NCI-H460 (cell line): Measurements from ENCODE around the gene KLF7. TPM values are rescaled to one million over a fixed set of nuclear protein-coding genes. Genes with fewer than 3 reads are reported as not detected.

ENCODE experiments used
- DNase-seq: peaks from one replicate; pipeline ENCODE4 v3.0.0-alpha.2; 2016; ENCODE audit warnings: low read depth; ENCODE audit errors: extremely low read depth
- total RNA-seq: library from RNA; depleted of rRNA; stranded (reverse); fragments of >200 nt; shearing (Covaris generic); gene quantifications from 2 replicates; pipeline ENCODE4 v1.2.3, GENCODE V29; 2014

The KLF7 gene
- total RNA-seq, 1 experiment from 2014 or later, result 22.3 TPM

- DNase-seq, result no peak
These were observed 93.9 kb downstream of the KLF7 start for GRCh38 chr2:207071820-207072219.

GRCh38 chr2:207067473-207067872, 98.3 kb downstream of the KLF7 start:
- DNase-seq, result no peak

- DNase-seq, result no peak
These were observed 98.8 kb downstream of the KLF7 start for GRCh38 chr2:207066791-207067460.

- DNase-seq, result no peak
These were observed 99.6 kb downstream of the KLF7 start for GRCh38 chr2:207066166-207066565.

GRCh38 chr2:207064128-207064690, 101.5 kb downstream of the KLF7 start:
- no peak for DNase-seq

GRCh38 chr2:207061181-207061580, 104.6 kb downstream of the KLF7 start:
- DNase-seq, result no peak

GRCh38 chr2:207055257-207055656, 110.5 kb downstream of the KLF7 start:
- no peak for DNase-seq

- DNase-seq, result no peak
These were observed 111.2 kb downstream of the KLF7 start for GRCh38 chr2:207054521-207054920.

GRCh38 chr2:207051385-207051965, 114.3 kb downstream of the KLF7 start:
- DNase-seq, result no peak

GRCh38 chr2:207049122-207049521, 116.6 kb downstream of the KLF7 start:
- no peak for DNase-seq

- DNase-seq, result no peak
These were observed 117.3 kb downstream of the KLF7 start for GRCh38 chr2:207048416-207048815.

GRCh38 chr2:207046724-207047123, 119.0 kb downstream of the KLF7 start:
- no peak for DNase-seq

GRCh38 chr2:207045531-207045930, 120.2 kb downstream of the KLF7 start:
- no peak for DNase-seq

GRCh38 chr2:207044379-207045362, 121.1 kb downstream of the KLF7 start:
- DNase-seq, result no peak

- DNase-seq, result no peak
These were observed 122.9 kb downstream of the KLF7 start for GRCh38 chr2:207042841-207043240.

GRCh38 chr2:207041786-207042554, 123.8 kb downstream of the KLF7 start:
- DNase-seq, result no peak

GRCh38 chr2:207041279-207041678, 124.5 kb downstream of the KLF7 start:
- DNase-seq, result no peak

- DNase-seq, result no peak
These were observed 125.1 kb downstream of the KLF7 start for GRCh38 chr2:207040696-207041095.

- DNase-seq, result no peak
These were observed 126.5 kb downstream of the KLF7 start for GRCh38 chr2:207039225-207039624.

- DNase-seq, result no peak
These were observed 127.4 kb downstream of the KLF7 start for GRCh38 chr2:207038299-207038698.
